HEK293T (cell line): Measurements from ENCODE around the gene UBL7.

ENCODE experiments used
- ARNT ChIP-seq: fragments of 450-650 bp; IDR thresholded peaks from 2 replicates; pipeline ENCODE4 v1.6.1; 2017; ENCODE audit warnings: mild to moderate bottlenecking
- BHLHE40 ChIP-seq: fragments of 450-650 bp; IDR thresholded peaks from 2 replicates; pipeline ENCODE4 v1.6.1; 2016; ENCODE audit warnings: mild to moderate bottlenecking, moderate library complexity, borderline replicate concordance
- CTBP1 ChIP-seq: fragments of 450-650 bp; IDR thresholded peaks from 2 replicates; pipeline ENCODE4 v1.6.1; 2016; ENCODE audit warnings: borderline replicate concordance
- ELF4 ChIP-seq: fragments of 450-650 bp; IDR thresholded peaks from 2 replicates; pipeline ENCODE4 v1.6.1; 2017; ENCODE audit warnings: antibody characterized with exemption
- FOXA1 ChIP-seq: fragments of 450-650 bp; IDR thresholded peaks from 2 replicates; pipeline ENCODE4 v1.6.1; 2016; ENCODE audit warnings: mild to moderate bottlenecking
- FOXK2 ChIP-seq: fragments of 450-650 bp; IDR thresholded peaks from 2 replicates; pipeline ENCODE4 v1.6.1; 2016; ENCODE audit warnings: mild to moderate bottlenecking
- FOXM1 ChIP-seq: fragments of 450-650 bp; IDR thresholded peaks from 2 replicates; pipeline ENCODE4 v1.6.1; 2017; ENCODE audit warnings: mild to moderate bottlenecking, borderline replicate concordance
- L3MBTL2 ChIP-seq: fragments of 450-650 bp; conservative IDR thresholded peaks from 2 replicates; pipeline ENCODE4 v1.6.1; 2016; ENCODE audit warnings: mild to moderate bottlenecking
- LEF1 ChIP-seq: fragments of 450-650 bp; IDR thresholded peaks from 2 replicates; pipeline ENCODE4 v1.6.1; 2017; ENCODE audit warnings: mild to moderate bottlenecking, borderline replicate concordance
- NFRKB ChIP-seq: fragments of 450-650 bp; IDR thresholded peaks from 2 replicates; pipeline ENCODE4 v1.6.1; 2016; ENCODE audit warnings: mild to moderate bottlenecking, moderate library complexity
- SP1 ChIP-seq: fragments of 450-650 bp; IDR thresholded peaks from 2 replicates; pipeline ENCODE4 v1.6.1; 2017
- SUZ12 ChIP-seq: fragments of 450-650 bp; IDR thresholded peaks from 2 replicates; pipeline ENCODE4 v1.6.1; 2016; ENCODE audit warnings: mild to moderate bottlenecking
- TARDBP ChIP-seq: fragments of 450-650 bp; IDR thresholded peaks from 2 replicates; pipeline ENCODE4 v1.6.1; 2016
- ZNF384 ChIP-seq: fragments of 450-650 bp; IDR thresholded peaks from 2 replicates; pipeline ENCODE4 v1.6.1; 2016

DNA sequence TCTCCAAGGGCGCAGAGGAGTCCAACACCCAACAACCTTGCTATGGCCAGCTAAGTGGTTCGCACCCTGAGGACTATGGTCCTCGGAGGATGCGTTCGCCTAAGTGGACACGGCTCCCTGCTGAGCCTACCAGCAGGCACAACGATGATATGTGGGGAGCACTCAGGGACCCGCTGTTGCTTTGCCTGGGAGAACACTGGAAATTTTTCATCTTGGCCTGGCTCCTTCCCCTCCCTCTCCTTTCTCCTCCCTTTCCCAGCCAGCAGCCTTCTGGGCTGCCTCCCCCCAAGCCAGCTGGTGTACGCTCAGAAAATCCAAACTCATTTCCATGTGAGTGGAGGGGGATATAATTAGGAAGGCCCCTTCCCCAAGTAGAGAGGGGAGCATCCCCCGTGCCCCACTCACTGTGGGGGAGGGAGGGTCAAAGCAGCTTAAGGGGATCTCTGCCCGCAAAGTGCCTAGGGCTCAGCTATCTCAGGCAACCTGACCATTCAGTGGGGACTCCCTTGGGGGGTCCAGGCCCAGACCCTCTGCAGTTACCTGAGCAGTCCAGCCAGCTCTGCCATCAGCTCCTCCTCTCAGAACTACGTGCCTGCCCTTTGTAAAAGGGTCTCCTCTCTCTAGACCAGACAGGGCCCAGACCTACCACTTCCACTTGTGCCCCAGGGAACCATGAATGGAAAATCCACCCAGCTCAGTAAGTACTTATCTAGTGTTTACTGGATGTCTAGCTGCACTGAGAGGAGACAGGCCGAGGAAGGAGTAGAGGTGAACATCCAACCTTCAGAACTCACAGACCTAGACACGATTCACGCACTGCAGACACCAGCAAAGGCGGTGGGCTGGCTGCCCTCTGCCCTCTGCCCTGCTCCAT lies 26.5 kb downstream of the UBL7 start:
- TF ChIP-seq FOXM1 (no peak), ARNT (no peak), SP1 (no peak), ZNF384 (no peak), NFRKB (no peak), CTBP1 (no peak), SUZ12 (no peak), FOXA1 (no peak), ELF4 (no peak), TARDBP (no peak), BHLHE40 (no peak), LEF1 (no peak), L3MBTL2 (no peak), FOXK2 (no peak)
